Fibroblast of villous mesenchyme (primary cell): ENCODE data around the gene GLP1R. TPM values are rescaled to one million over a fixed set of nuclear protein-coding genes. Genes with fewer than 3 reads are reported as not detected.

Experiments
- DNase-seq: peaks from one replicate; pipeline ENCODE4 v3.0.0-alpha.2; 2010; ENCODE audit warnings: low read depth
- H3K4me3 ChIP-seq: 2 replicates; pipeline ENCODE4 v1.5.1; 2011; ENCODE audit warnings: low read depth, mild to moderate bottlenecking, low read length
- total RNA-seq: library from RNA; depleted of rRNA; stranded (reverse); fragments of >200 nt; gene quantifications from 2 replicates; pipeline ENCODE4 v1.2.3, GENCODE V29; 2012
- TF ChIP-seq, protein P1 (sequence below): IDR thresholded peaks from 2 replicates; pipeline ENCODE4 v1.5.1; 2012; ENCODE audit warnings: low read depth, mild to moderate bottlenecking, low read length; ENCODE audit not compliant: insufficient read depth

The GLP1R gene
- total RNA-seq, 1 donor = not detected

DNA sequence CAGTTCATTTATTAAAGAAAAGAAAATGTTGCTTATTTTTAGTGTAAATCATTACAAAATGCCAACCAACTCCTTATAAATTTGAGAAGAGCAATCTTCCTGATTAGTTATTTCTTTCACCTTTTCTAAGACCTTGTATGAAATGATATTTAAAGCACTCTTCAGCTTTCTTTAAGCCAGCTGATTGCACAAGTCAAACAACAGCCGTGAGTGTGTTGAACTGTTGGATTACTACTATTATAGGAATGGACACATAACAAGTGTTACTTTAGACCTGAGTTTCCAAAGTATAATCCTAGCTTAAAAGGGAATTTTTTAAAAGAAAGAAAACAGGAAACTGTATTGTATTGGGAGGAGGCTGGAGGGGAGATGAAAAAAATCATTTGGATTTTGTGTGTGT lies 26.8 kb upstream of the GLP1R start:
- DNase-seq = no peak
- TF ChIP-seq, protein P1, sequence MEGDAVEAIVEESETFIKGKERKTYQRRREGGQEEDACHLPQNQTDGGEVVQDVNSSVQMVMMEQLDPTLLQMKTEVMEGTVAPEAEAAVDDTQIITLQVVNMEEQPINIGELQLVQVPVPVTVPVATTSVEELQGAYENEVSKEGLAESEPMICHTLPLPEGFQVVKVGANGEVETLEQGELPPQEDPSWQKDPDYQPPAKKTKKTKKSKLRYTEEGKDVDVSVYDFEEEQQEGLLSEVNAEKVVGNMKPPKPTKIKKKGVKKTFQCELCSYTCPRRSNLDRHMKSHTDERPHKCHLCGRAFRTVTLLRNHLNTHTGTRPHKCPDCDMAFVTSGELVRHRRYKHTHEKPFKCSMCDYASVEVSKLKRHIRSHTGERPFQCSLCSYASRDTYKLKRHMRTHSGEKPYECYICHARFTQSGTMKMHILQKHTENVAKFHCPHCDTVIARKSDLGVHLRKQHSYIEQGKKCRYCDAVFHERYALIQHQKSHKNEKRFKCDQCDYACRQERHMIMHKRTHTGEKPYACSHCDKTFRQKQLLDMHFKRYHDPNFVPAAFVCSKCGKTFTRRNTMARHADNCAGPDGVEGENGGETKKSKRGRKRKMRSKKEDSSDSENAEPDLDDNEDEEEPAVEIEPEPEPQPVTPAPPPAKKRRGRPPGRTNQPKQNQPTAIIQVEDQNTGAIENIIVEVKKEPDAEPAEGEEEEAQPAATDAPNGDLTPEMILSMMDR = no peak
- no peak overlapping the region for H3K4me3 ChIP-seq

DNA sequence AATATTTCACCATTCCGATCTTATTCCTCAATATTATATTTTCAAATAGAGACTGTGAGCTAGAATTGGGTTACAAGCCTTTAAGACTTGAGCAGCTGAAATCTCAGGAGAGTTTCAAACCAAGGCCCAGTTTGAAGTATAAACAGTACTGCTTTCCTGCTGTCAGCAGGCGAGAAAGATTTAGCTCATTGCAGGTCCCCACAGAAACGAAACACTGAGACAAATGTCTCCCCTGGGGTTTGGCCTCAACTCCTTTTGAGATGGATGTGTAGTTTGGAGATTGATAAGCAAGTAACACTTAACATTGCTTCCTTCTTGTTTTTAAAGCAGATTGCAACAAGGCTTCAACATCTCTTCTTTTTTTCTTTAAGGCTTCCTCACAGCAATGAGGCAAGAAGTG lies 22.4 kb upstream of the GLP1R start:
- DNase-seq = no peak
- H3K4me3 ChIP-seq = no peak overlapping the region
- TF ChIP-seq, protein P1 = no peak

DNA sequence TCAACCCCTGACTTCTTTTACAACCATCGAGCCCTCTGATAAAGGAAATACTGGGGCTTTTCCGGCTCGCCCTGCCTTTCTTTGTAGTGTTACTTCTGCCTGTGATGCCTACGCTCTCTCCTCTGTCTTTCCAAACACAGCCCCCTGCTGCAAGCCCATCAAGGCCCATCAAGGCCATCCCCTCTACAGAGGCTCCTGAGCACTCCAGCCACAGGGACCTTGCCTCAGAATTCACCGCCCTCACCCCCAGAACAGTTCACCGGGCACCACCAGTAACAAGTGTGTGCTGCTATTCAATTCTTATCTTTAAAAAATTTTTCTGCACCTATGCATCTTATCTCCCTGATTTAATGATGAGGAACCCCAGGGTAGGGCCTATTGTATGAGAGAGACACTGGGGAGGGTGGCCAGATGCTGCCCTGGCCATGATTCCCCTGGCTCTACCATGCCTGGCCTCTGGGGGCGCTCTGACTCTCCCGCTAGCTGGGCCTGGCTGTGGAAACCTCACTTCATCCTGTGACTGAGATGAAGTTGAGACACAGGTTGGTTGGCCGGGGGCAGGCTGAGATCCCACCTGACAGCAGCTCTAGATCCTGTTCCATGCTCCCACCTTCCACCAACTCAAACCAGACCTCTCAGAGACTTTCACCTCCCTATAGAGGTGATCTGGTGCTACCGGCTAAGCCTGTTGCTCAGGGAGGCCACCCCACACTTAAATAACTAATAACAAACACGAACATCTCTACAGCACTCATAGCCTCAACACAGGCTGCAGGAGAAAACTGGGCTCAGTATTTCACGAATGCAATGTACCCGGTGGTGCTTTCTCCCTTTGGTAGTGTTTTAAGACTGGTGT lies 19.2 kb upstream of the GLP1R start:
- H3K4me3 ChIP-seq = no peak overlapping the region
- no peak for DNase-seq
- TF ChIP-seq, protein P1 = peak; percentile 81

DNA sequence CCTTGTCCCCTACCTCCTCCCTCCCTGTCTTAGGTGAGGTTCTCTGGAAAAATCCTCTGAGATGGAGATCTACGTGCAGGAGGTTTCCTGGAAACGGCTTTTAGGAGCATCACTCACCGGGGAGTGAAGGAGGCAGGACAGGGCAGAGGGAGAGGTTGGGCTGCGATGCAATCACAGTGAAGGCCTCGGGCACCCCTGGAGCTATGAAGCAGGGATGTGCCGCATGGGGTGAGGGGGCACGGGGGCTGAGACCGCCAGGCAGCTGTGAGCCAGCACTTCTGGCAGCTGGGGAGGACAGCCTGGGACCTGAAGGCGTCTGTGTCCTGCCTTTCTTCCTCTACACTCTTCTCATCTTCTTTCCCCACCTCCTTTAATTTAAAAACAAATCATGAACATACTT lies 12.9 kb upstream of the GLP1R start:
- no peak for DNase-seq
- TF ChIP-seq, protein P1 = no peak
- no peak overlapping the region for H3K4me3 ChIP-seq

DNA sequence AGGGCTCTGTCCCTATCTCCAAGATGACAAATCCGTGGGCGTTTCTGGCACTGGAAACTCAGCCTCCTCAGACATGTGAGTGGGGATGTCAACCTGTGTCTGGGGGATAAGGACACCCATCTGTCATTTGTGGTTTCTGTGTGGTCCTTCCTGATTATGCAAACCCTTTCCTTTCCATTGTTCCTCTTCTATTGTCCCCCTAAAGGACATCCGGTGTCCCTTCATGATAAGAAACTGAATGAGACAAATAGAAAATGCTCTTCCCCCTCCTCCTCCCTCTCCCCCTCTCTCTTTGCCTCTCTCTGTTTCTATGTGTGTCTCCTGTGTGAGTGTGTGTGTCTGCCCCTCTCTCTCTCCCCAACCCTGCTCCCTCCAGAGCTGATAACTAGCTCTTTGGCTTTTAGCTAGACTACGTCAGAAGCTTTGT lies 11.5 kb upstream of the GLP1R start:
- TF ChIP-seq, protein P1 = no peak
- DNase-seq = no peak
- H3K4me3 ChIP-seq = no peak overlapping the region

DNA sequence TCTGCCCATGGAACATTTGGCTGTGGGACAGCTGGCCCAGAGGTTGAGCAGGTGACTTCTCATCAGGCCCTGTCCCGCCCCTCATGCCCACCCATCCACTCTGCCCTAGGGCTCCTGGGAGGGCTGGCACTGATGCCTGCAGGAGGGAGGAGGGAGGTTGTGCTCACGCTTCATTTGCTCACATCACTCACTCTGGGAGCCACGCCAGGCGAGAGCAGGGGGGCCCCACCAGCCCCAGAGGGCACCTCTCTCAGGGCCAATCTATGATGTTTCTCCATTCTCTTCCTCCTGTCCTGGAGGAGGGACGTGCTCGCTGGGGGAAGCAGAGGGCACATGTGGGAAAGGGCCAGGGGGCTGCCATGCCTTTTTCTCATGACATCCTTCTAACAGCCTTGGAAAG lies 10.9 kb upstream of the GLP1R start:
- no peak for DNase-seq
- TF ChIP-seq, protein P1 = no peak

More for the DNA sequence above, 10.9 kb upstream of the GLP1R start:
- no peak overlapping the region for H3K4me3 ChIP-seq
